Tibial nerve (tissue), 4 donors: ENCODE results near the gene PNPLA3.
A peak's percentile ranks its signal among the peaks of the same experiment; 100 is the strongest.

Experiments used
- EP300 ChIP-seq, 2 donors: sonication (generic); formaldehyde crosslinking; IDR thresholded peaks; one replicate each; pipeline ENCODE4 v1.6.1; 2017; ENCODE audit warnings: antibody characterized with exemption in 2 of 2, mild to moderate bottlenecking in 1 of 2
- POLR2A ChIP-seq, 2 donors: fragments of 450-650 bp; IDR thresholded peaks; one replicate each; pipeline ENCODE4 v1.6.1; 2017; ENCODE audit warnings: antibody characterized with exemption in 2 of 2, mild to moderate bottlenecking in 2 of 2, moderate library complexity in 2 of 2
- TF ChIP-seq, protein P1 (sequence below), 5 experiments: fragments of 200-600 bp in 3 of 5; fragments of 450-650 bp in 2 of 5; sonication (generic) in 3 of 5; IDR thresholded peaks; one replicate each; pipeline ENCODE4 v1.5.1; 2016 to 2019; ENCODE audit warnings: antibody characterized with exemption in 5 of 5, mild to moderate bottlenecking in 3 of 5, moderate library complexity in 2 of 5

DNA sequence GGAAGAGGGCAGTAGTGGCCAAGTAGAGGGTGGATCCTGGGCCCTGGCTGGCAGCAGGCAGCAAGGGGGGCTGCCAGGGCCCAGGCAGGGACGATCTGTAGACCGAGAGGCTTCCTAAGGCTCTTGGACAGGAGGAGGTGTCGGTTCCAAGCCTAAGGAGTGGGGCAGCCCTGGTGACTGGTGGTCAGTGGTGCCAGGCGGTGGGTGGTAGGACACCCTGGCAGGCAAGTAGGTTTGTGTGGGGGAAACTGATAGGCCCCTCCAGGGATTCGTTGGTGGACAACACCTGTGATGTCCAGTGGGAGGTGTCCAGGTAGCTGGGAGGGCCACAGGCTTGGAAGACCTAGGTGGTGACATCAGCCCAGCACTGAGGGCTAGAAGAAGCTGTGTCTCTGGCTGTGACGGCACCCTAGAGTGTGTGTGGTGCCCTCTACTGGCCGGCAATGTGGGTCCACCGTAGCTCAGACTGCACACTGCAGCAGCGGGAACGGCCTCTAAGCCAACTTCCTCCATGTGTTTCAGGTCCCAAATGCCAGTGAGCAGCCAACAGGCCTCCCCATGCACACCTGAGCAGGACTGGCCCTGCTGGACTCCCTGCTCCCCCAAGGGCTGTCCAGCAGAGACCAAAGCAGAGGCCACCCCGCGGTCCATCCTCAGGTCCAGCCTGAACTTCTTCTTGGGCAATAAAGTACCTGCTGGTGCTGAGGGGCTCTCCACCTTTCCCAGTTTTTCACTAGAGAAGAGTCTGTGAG is 22.2 kb downstream of the PNPLA3 start:
- TF ChIP-seq POLR2A (IDR thresholded peaks at IDR 0.05) (no peak), EP300 (IDR thresholded peaks at IDR 0.05) (no peak)
- TF ChIP-seq, protein P1, sequence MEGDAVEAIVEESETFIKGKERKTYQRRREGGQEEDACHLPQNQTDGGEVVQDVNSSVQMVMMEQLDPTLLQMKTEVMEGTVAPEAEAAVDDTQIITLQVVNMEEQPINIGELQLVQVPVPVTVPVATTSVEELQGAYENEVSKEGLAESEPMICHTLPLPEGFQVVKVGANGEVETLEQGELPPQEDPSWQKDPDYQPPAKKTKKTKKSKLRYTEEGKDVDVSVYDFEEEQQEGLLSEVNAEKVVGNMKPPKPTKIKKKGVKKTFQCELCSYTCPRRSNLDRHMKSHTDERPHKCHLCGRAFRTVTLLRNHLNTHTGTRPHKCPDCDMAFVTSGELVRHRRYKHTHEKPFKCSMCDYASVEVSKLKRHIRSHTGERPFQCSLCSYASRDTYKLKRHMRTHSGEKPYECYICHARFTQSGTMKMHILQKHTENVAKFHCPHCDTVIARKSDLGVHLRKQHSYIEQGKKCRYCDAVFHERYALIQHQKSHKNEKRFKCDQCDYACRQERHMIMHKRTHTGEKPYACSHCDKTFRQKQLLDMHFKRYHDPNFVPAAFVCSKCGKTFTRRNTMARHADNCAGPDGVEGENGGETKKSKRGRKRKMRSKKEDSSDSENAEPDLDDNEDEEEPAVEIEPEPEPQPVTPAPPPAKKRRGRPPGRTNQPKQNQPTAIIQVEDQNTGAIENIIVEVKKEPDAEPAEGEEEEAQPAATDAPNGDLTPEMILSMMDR (IDR thresholded peaks at IDR 0.05), result peak; percentile 37 to 51 (median 45)
